ENCODE measurements around the gene TUSC2.
"Not testable (repeated sequence)": the region's sequence is repeated elsewhere in the genome, so short reads cannot be mapped to it uniquely, and the experiment has no call there.

Gene TUSC2

DNA sequence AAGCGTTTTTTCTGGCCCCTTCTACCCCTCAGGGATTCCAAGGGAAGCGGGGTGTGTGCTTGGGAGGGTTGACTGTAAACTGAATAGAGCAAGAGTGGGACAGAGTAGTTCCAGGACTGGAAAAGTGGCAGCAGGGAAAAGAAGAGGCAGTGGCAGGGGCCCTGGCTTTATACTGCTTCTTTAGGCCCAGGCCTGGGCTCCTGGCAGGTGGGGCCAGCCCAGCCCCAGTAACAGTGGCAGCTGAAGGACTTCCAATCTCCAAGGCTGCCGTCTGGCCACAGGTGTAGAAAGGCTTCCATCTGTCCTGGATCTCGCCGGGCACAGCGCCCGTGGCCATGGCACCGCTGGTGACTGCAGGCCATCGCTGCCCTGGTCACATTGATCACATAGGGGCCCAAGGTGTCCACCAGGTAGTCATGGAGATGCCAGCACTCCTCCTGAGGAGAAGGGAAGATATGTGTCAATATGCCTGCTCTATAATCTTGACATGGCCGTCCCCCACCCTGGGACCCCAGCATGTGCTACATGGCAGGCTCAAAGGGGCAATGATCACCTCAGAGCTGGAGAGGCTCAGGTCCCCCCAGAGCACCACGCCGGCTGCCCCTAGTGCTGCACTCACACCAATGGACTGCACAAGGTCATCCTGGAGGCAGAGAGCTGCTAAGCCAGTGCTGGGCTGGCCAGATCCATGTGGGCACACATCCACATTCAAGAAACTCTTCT lies 34.8 kb downstream of the TUSC2 start:
- no peak for DNase-seq

DNA sequence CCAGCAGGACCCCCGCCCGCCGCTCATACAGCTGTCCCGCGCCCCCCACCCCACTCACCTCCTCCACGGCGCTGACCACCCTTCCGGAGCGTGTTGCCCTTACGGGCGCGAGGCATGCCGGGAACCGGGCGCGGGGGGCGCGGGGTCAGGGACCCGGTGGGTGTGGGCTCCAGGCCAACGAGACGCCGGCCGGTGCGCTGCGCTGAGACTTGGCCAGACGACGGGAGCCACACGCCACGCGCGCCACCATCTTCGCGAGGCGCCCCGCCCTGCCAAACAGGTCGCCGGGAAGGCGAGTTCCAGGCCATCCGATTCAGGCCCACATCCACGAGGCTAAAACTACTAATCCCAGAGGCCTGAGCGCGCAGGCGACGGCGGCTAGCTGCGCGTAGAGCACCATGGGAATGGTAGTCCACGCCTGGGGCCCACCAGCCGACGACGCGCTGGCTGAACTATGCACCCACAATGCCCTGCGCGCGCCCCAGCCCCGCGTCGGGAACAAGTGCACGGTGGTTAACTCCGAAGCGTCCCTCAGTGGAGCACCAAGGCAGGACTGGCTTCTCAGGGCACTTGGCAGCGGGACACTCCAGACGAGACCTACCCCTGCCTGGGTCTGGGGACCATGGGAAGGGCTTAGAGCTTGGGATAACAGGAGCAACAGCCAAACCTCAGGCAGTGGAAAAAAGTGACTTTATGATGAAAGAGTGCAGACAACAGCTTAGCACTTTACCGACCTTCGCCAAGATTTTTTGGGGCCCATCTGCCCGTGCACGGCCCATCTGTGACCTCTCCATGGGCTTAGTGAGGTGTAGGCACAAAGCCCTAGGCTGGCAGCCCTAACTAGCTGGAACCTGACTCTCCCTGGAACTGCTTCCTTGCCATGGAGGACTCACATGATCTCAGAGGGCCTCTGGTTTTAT lies 35.6 kb downstream of the TUSC2 start, which contains the start of gene IFRD2:
TSS of gene IFRD2 (minus strand) at position 271 of the 920 bp plus-strand sequence. CDS start at position 116, 155 bp downstream.
- peak; percentile 95 for DNase-seq

GRCh38 chr3:50290161-50290641 lies 37.8 kb downstream of the TUSC2 start:
- no peak for DNase-seq

GRCh38 chr3:50289130-50289529 lies 38.9 kb downstream of the TUSC2 start:
- DNase-seq, result no peak

- no peak for DNase-seq
These were observed 39.5 kb downstream of the TUSC2 start for GRCh38 chr3:50288387-50289007.

- no peak for DNase-seq
These were observed 40.8 kb downstream of the TUSC2 start for GRCh38 chr3:50287262-50287661.

- DNase-seq, result no peak
These were observed 41.4 kb downstream of the TUSC2 start for GRCh38 chr3:50286322-50287227.

GRCh38 chr3:50284121-50284520 lies 43.9 kb downstream of the TUSC2 start:
- DNase-seq, result not testable (repeated sequence)

DNA sequence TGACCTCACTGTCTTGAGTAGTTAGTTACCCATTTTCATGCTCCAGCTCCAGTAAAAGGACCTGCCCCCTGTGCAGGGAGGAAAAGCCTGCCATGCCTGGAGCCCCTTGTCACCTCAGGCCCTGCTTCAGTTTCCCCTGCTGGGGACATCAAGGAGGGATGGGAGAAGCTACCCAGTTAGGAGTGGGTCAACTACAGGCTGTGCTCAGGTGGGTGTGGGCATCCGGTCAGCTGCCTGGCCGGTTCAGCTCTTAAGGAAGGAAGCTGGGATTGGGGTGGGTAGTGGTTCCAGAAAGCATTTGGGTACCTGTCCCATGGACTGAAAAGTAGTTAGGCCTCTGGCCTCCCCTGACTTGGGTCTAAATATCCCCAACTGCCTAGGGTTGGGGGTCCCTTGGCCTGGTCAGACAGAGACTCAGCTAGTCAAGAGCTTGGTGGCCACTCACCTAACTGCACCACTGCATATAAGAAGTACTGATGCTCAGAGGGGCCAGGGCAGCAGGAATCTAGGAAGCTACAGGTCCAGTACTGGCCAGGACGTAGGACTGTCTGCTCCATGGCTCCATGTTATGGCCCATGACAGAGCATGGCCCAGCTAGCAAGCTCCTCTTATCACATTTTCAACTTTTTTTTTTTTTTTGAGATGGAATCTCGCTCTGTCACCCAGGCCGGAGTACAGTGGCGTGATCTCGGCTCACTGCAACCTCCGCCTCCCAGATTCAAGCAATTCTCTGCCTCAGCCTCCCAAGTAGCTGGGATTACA lies 48.6 kb downstream of the TUSC2 start:
- DNase-seq, result no peak

- DNase-seq, result no peak
These were observed 49.2 kb downstream of the TUSC2 start, which contains the start of gene LSMEM2 for GRCh38 chr3:50278880-50279224. LSMEM2 (plus strand) TSS chr3:50279087; CDS start chr3:50279114, 27 bp downstream.

GRCh38 chr3:50278123-50278879 lies 49.7 kb downstream of the TUSC2 start:
- no peak for DNase-seq

GRCh38 chr3:50276762-50277101 lies 51.3 kb downstream of the TUSC2 start:
- no peak for DNase-seq

GRCh38 chr3:50275996-50276761 lies 51.8 kb downstream of the TUSC2 start:
- DNase-seq, result peak; percentile 24

DNA sequence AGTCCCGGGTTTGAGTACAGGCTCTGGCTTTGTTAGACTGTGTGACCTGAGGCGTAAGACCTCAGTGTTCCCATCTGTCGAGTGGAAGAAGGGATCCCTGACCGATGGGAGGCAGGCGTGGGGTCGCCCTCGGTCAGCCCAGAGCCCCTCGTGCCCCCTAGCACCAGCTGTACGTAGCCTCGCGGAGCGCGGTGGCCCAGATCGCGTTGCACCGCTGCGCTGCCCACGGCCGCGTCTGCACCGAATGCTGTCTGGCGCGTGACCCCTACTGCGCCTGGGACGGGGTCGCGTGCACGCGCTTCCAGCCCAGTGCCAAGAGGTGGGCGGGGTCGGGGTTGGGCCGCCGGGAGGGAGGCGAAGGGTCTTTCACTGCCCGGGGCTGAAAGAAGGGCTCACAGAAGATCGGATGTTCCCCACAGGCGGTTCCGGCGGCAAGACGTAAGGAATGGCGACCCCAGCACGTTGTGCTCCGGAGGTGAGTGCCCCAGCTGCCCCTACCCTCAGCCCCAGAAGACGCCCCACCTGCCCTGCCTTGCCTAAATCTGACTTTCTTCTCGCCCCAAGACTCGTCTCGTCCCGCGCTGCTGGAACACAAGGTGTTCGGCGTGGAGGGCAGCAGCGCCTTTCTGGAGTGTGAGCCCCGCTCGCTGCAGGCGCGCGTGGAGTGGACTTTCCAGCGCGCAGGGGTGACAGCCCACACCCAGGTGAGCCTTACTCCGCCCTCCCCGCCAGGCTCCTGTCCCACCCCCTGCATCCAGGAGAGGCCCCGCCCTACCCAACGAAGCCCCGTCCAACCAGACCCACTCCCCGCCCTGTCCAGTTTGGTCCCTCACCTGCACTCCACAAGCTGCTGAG lies 52.7 kb downstream of the TUSC2 start:
- no peak for DNase-seq
